GM19035 (cell line): ENCODE results near the gene LIPG.

ENCODE experiments used
- ATAC-seq: cut with Tn5 transposase; IDR thresholded peaks from one replicate; pipeline ENCODE4 v1.9.1; 2021; ENCODE audit not compliant: unreplicated experiment

Gene LIPG

GRCh38 chr18:49610022-49610445 lies 48.2 kb downstream of the LIPG start:
- ATAC-seq, result no peak

- ATAC-seq, result no peak
Measured at GRCh38 chr18:49611316-49611715, 49.5 kb downstream of the LIPG start.

GRCh38 chr18:49612515-49613033 lies 50.7 kb downstream of the LIPG start:
- ATAC-seq, result peak; percentile 92

- no peak for ATAC-seq
Measured at GRCh38 chr18:49613141-49613640, 51.3 kb downstream of the LIPG start.

GRCh38 chr18:49613641-49614151 lies 51.8 kb downstream of the LIPG start:
- no peak for ATAC-seq

- ATAC-seq, result no peak
Measured at GRCh38 chr18:49616618-49617328, 54.9 kb downstream of the LIPG start.

GRCh38 chr18:49617329-49617695 lies 55.5 kb downstream of the LIPG start:
- ATAC-seq, result no peak

GRCh38 chr18:49617865-49618264 lies 56.0 kb downstream of the LIPG start:
- no peak for ATAC-seq

GRCh38 chr18:49618742-49619681 lies 57.2 kb downstream of the LIPG start:
- ATAC-seq, result no peak

GRCh38 chr18:49619801-49620200 lies 57.9 kb downstream of the LIPG start:
- no peak for ATAC-seq

- ATAC-seq, result no peak
Measured at GRCh38 chr18:49621301-49621700, 59.4 kb downstream of the LIPG start.

- ATAC-seq, result no peak
Measured at GRCh38 chr18:49621717-49622351, 60.0 kb downstream of the LIPG start.

GRCh38 chr18:49623571-49623970 lies 61.7 kb downstream of the LIPG start:
- no peak for ATAC-seq

- no peak for ATAC-seq
Measured at GRCh38 chr18:49625021-49625691, 63.3 kb downstream of the LIPG start.

GRCh38 chr18:49626842-49627467 lies 65.1 kb downstream of the LIPG start:
- ATAC-seq, result no peak

GRCh38 chr18:49628119-49628518 lies 66.3 kb downstream of the LIPG start:
- no peak for ATAC-seq

GRCh38 chr18:49628881-49629795 lies 67.3 kb downstream of the LIPG start:
- no peak for ATAC-seq

- ATAC-seq, result no peak
Measured at GRCh38 chr18:49630246-49630699, 68.4 kb downstream of the LIPG start.
